ENCODE data around the gene UST. TPM values are rescaled to one million over a fixed set of nuclear protein-coding genes. Genes with fewer than 3 reads are reported as not detected.

UST gene
- total RNA-seq, 2 experiments from 2014 or later = 1.4 to 4.1 TPM

DNA sequence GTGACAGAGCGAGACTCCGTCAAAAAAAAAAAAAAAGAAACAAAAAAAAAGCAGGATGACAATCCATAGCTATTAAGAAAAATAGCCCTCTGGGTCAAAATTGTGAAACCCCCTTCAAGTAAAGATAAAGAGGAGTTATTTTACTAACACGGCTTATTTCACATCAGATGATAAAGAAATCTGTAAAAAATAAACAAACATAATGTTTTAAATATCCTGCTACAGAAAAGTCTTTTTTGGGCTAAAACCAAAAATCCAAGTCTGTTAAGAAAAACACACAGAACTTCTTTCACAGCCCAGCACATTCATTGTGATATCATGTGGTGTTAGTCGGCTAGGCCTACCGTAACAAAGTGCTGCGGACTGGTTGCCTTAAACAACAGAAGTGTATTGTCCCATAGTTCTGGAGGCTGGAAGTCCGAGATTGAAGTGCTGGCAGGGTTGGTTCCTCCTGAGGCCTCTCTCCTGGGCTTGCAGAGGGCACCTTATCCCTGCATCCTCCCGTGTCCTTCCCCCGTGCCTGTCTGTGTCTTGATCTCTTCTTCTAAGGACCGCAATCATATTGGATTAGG is 331.5 kb downstream of the UST start:
- no peak overlapping the region for H3K27ac ChIP-seq (ENCODE audit: low read depth, low read length, poor library complexity, severe bottlenecking)
- no peak for DNase-seq (ENCODE audit: low spot score)
- H3K4me1 ChIP-seq (ENCODE audit: insufficient read depth, low read length, poor library complexity, severe bottlenecking) = no peaks in the 10 kb centered on the region
- H4K20me1 ChIP-seq (ENCODE audit: insufficient read depth, low read length) = no peaks in the 10 kb centered on the region
- H3K36me3 ChIP-seq (ENCODE audit: insufficient read depth, low read length) = no peaks in the 10 kb centered on the region
- H3K4me3 ChIP-seq (ENCODE audit: low read depth, low read length, poor library complexity, severe bottlenecking) = no peak overlapping the region
- intact Hi-C loops (cut with micrococcal nuclease; ENCODE audit: unreplicated experiment) = no loop called here
- CTCF ChIA-PET (ENCODE audit: unreplicated experiment) = no interaction called here
- POLR2A ChIA-PET = interaction anchor here (0.9 kb wide), 1 partner anchor 16 kb away, joined by 3 read pairs; no protein-coding TSS in a partner anchor
- BruUV-seq (replicated peaks) = no TSS peak
- no peaks in the 10 kb centered on the region for H3K9me2 ChIP-seq (ENCODE audit: insufficient read depth, low read length)
- no peak for TF ChIP-seq EZH2phosphoT487 (IDR thresholded peaks at IDR 0.05; ENCODE audit: borderline replicate concordance, low read depth, low read length)
- TF ChIP-seq, protein P1, sequence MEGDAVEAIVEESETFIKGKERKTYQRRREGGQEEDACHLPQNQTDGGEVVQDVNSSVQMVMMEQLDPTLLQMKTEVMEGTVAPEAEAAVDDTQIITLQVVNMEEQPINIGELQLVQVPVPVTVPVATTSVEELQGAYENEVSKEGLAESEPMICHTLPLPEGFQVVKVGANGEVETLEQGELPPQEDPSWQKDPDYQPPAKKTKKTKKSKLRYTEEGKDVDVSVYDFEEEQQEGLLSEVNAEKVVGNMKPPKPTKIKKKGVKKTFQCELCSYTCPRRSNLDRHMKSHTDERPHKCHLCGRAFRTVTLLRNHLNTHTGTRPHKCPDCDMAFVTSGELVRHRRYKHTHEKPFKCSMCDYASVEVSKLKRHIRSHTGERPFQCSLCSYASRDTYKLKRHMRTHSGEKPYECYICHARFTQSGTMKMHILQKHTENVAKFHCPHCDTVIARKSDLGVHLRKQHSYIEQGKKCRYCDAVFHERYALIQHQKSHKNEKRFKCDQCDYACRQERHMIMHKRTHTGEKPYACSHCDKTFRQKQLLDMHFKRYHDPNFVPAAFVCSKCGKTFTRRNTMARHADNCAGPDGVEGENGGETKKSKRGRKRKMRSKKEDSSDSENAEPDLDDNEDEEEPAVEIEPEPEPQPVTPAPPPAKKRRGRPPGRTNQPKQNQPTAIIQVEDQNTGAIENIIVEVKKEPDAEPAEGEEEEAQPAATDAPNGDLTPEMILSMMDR (conservative IDR thresholded peaks at IDR 0.05; ENCODE audit: low read length) = no peak
- no peaks in the 10 kb centered on the region for H3K9me3 ChIP-seq (ENCODE audit: low read length)
- H3K4me2 ChIP-seq (ENCODE audit: low read length) = no peak overlapping the region
- no peaks in the 10 kb centered on the region for H3K79me2 ChIP-seq (ENCODE audit: insufficient read depth, low read depth, low read length)
- no peak overlapping the region for H2AFZ ChIP-seq (ENCODE audit: low read length)

DNA sequence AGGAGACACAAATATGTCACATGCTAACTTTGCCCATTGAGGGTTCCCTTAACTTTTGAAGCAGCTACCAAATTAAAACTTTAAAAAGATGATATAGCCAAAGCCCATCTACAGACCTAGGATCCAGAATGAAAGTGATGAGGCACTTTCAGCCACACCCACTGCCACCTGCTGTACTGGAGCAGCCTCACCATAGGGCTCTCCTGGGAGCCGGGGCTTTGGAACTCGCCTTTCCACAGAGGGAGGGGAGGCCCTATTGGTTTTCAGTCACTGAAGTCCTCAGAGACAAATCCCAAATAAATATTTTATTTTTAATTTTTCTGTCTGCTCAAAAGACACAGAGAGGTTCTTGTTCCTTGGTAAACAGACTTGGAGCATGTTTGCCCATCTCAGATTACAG is 332.6 kb downstream of the UST start:
- TF ChIP-seq EZH2phosphoT487 (IDR thresholded peaks at IDR 0.05; ENCODE audit: borderline replicate concordance, low read depth, low read length) = no peak
- TF ChIP-seq, protein P1 (conservative IDR thresholded peaks at IDR 0.05; ENCODE audit: low read length) = no peak
- Histone ChIP-seq H3K36me3 (ENCODE audit: insufficient read depth, low read length) (no peaks in the 10 kb centered on the region), H3K4me1 (ENCODE audit: insufficient read depth, low read length, poor library complexity, severe bottlenecking) (no peaks in the 10 kb centered on the region), H2AFZ (ENCODE audit: low read length) (no peak overlapping the region), H3K9me2 (ENCODE audit: insufficient read depth, low read length) (no peaks in the 10 kb centered on the region), H3K27ac (ENCODE audit: low read depth, low read length, poor library complexity, severe bottlenecking) (no peak overlapping the region), H4K20me1 (ENCODE audit: insufficient read depth, low read length) (no peaks in the 10 kb centered on the region), H3K79me2 (ENCODE audit: insufficient read depth, low read depth, low read length) (no peaks in the 10 kb centered on the region), H3K4me3 (ENCODE audit: low read depth, low read length, poor library complexity, severe bottlenecking) (no peak overlapping the region), H3K9me3 (ENCODE audit: low read length) (no peaks in the 10 kb centered on the region), H3K4me2 (ENCODE audit: low read length) (no peak overlapping the region)
- no TSS peak for BruUV-seq (replicated peaks)
- ChIA-PET POLR2A (interaction anchor here (0.6 to 1.4 kb wide), 3 partner anchors 10 to 53 kb away, joined by 3 read pairs; no protein-coding TSS in a partner anchor), CTCF (ENCODE audit: unreplicated experiment) (no interaction called here)
- intact Hi-C loops (cut with micrococcal nuclease; ENCODE audit: unreplicated experiment) = no loop called here
- DNase-seq (ENCODE audit: low spot score) = no peak

DNA sequence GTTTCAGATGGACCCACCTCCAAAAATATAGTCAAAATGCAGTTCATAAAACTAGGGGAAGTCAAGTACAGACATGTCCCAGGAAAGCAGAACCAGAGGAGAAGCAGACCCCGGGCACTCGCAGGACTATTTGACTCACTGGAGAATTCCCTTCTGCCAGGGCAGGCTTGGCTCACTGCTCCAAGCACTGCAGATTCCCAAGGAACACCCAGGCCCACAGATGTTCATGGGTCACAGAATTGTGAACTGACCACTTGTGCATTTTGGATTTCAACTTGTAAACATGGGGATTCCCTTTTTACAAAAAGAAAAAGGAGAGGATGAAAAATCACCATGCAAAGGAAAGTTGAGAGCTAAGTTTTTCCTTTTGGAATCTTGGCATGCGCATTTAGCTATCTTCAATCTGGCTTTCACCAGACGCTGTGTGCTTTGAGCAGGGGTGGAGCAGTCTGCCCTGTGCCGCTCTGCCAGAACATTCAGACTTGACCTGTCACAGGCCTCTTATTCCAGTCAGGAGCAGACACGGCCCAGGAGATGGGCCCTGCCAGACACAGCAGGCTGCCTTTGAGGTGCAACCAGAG is 333.2 kb downstream of the UST start:
- DNase-seq (ENCODE audit: low spot score) = no peak
- H4K20me1 ChIP-seq (ENCODE audit: insufficient read depth, low read length) = no peaks in the 10 kb centered on the region
- no peaks in the 10 kb centered on the region for H3K9me3 ChIP-seq (ENCODE audit: low read length)
- ChIA-PET POLR2A (interaction anchor here (0.6 to 1.4 kb wide), 4 partner anchors 10 to 53 kb away, joined by 3 read pairs; no protein-coding TSS in a partner anchor), CTCF (ENCODE audit: unreplicated experiment) (interaction anchor here (1.1 to 1.4 kb wide), 2 partner anchors 110 to 352 kb away, joined by 3 to 7 read pairs; no protein-coding TSS in a partner anchor)
- no peak overlapping the region for H3K27ac ChIP-seq (ENCODE audit: low read depth, low read length, poor library complexity, severe bottlenecking)
- TF ChIP-seq, protein P1 (conservative IDR thresholded peaks at IDR 0.05; ENCODE audit: low read length) = no peak
- TF ChIP-seq EZH2phosphoT487 (IDR thresholded peaks at IDR 0.05; ENCODE audit: borderline replicate concordance, low read depth, low read length) = no peak
- intact Hi-C loops (cut with micrococcal nuclease; ENCODE audit: unreplicated experiment) = loop anchor here (5.0 kb wide), 2 partner anchors 112 to 237 kb away; partner anchors contain the start of gene TAB2
- H3K9me2 ChIP-seq (ENCODE audit: insufficient read depth, low read length) = no peaks in the 10 kb centered on the region
- H3K36me3 ChIP-seq (ENCODE audit: insufficient read depth, low read length) = no peaks in the 10 kb centered on the region
- no peak overlapping the region for H2AFZ ChIP-seq (ENCODE audit: low read length)
- no peaks in the 10 kb centered on the region for H3K4me1 ChIP-seq (ENCODE audit: insufficient read depth, low read length, poor library complexity, severe bottlenecking)
- no peak overlapping the region for H3K4me2 ChIP-seq (ENCODE audit: low read length)
- no peak overlapping the region for H3K4me3 ChIP-seq (ENCODE audit: low read depth, low read length, poor library complexity, severe bottlenecking)
- H3K79me2 ChIP-seq (ENCODE audit: insufficient read depth, low read depth, low read length) = no peaks in the 10 kb centered on the region
- BruUV-seq (replicated peaks) = no TSS peak

Measured in OCI-LY7 (cell line).